Stimulated activated CD8-positive, alpha-beta memory T cell treated with anti-CD3 and anti-CD28 coated beads, Interleukin-15, amount 100 ng/mL, for 1 hour (primary cell): ENCODE results near the gene HMGA1.
A peak's percentile ranks its signal among the peaks of the same experiment; 100 is the strongest.

ENCODE experiments used
- DNase-seq: peaks from one replicate; pipeline ENCODE4 v3.0.0-alpha.2; 2020; ENCODE audit warnings: low read depth

Gene HMGA1

GRCh38 chr6:34236443-34237315 is at the start of gene HMGA1:
HMGA1 (plus strand) TSS chr6:34236873; CDS start chr6:34240781, 3,908 bp downstream.
- DNase-seq = peak; percentile 79

GRCh38 chr6:34189806-34190503 is 46.7 kb upstream of the HMGA1 start:
- no peak for DNase-seq

- no peak for DNase-seq
Observed at GRCh38 chr6:34190504-34191122, 46.1 kb upstream of the HMGA1 start.

GRCh38 chr6:34194772-34195171 is 41.9 kb upstream of the HMGA1 start:
- DNase-seq = no peak

GRCh38 chr6:34195726-34196115 is 41.0 kb upstream of the HMGA1 start:
- DNase-seq = no peak

GRCh38 chr6:34196116-34196832 is 40.4 kb upstream of the HMGA1 start:
- peak; percentile 80 for DNase-seq

GRCh38 chr6:34196833-34197195 is 39.9 kb upstream of the HMGA1 start:
- no peak for DNase-seq

- DNase-seq = no peak
Observed at GRCh38 chr6:34200340-34200971, 36.2 kb upstream of the HMGA1 start.

GRCh38 chr6:34201455-34202107 is 35.1 kb upstream of the HMGA1 start:
- DNase-seq = no peak

GRCh38 chr6:34202329-34203201 is 34.1 kb upstream of the HMGA1 start:
- DNase-seq = no peak

GRCh38 chr6:34204693-34205092 is 32.0 kb upstream of the HMGA1 start:
- no peak for DNase-seq

- DNase-seq = no peak
Observed at GRCh38 chr6:34205466-34205865, 31.2 kb upstream of the HMGA1 start.

- no peak for DNase-seq
Observed at GRCh38 chr6:34205916-34206315, 30.8 kb upstream of the HMGA1 start.

GRCh38 chr6:34206726-34207125 is 29.9 kb upstream of the HMGA1 start:
- DNase-seq = no peak

GRCh38 chr6:34207695-34208443 is 28.8 kb upstream of the HMGA1 start:
- DNase-seq = no peak

- DNase-seq = no peak
Observed at GRCh38 chr6:34213772-34214171, 22.9 kb upstream of the HMGA1 start.

- DNase-seq = no peak
Observed at GRCh38 chr6:34218691-34219090, 18.0 kb upstream of the HMGA1 start.

- no peak for DNase-seq
Observed at GRCh38 chr6:34223381-34223955, 13.2 kb upstream of the HMGA1 start.
